ENCODE measurements around the gene KCNE4. TPM values are rescaled to one million over a fixed set of nuclear protein-coding genes. Genes with fewer than 3 reads are reported as not detected.

KCNE4 gene
- total and polyA plus RNA-seq, 9 of the 15 experiments (the other 6 are each of a cell fraction or from before 2014, with no cell fraction given) = not detected

- 11% methylated on average over 6 of the region's 12 CpGs for WGBS (ENCODE audit: insufficient coverage, low coverage, missing lambda C conversion rate)
- DNase-seq (ENCODE audit: extremely low read depth in 1 of 4, low spot score in 3 of 4) (peak; percentile 46 to 88 (median 68)), FAIRE-seq (peak; percentile 90), ATAC-seq (peak; percentile 90)
- Histone ChIP-seq H3K4me3 (no peak overlapping the region), H3K4me1 (replicated peaks in 1 of 2; ENCODE audit: control insufficient read depth in 2 of 2, insufficient read depth in 2 of 2, low read length in 2 of 2) (peaks cover 20 to 62% of the 10 kb centered on the region in 2 experiments; a peak in 4 of 5 replicates), H3K4me2 (ENCODE audit: insufficient read depth, low read length) (peak overlapping the region; percentile 57), H2AFZ (ENCODE audit: low read depth, low read length) (peak overlapping the region; percentile 70), H3K36me3 (ENCODE audit: control insufficient read depth, insufficient read depth, low read length) (no peaks in the 10 kb centered on the region), H3K9me1 (ENCODE audit: control insufficient read depth, insufficient read depth, low read length) (no peaks in the 10 kb centered on the region), H4K20me1 (replicated peaks; ENCODE audit: control insufficient read depth, insufficient read depth, low read length) (no peaks in the 10 kb centered on the region), H3K27me3 (ENCODE audit: control insufficient read depth in 2 of 2, insufficient read depth in 2 of 2, low read length in 2 of 2) (no peaks in the 10 kb centered on the region), H3K9ac (ENCODE audit: insufficient read depth in 1 of 2, low read depth in 2 of 2, low read length in 2 of 2) (peak overlapping the region; percentile 63 to 80; a peak in 3 of 4 replicates), H3K27ac (ENCODE audit: extremely low read depth, low read depth, low read length) (peak overlapping the region; percentile 83), H3K79me2 (ENCODE audit: control insufficient read depth, insufficient read depth, low read length) (no peaks in the 10 kb centered on the region), H3K9me3 (replicated peaks; ENCODE audit: control insufficient read depth, insufficient read depth, low read depth, low read length) (no peaks in the 10 kb centered on the region)
- in situ Hi-C loops (cut with MboI) = no loop called here
- ChIA-PET CTCF (ENCODE audit: low intra/inter-chr PET ratio) (no interaction called here), POLR2A (interaction anchor here (0.6 to 1.0 kb wide), 3 partner anchors 36 to 252 kb away, joined by 3 read pairs; no protein-coding TSS in a partner anchor)
- intact Hi-C loops (cut with micrococcal nuclease) = loop anchor here (5.0 kb wide), 1 partner anchor 62 kb away; no protein-coding TSS in a partner anchor
- no TSS peak for BruUV-seq (replicated peaks)
- peak; percentile 32; the same call in 1 of the 2 replicates for TF ChIP-seq ZNF175 (CRISPR knock-in tag; IDR thresholded peaks at IDR 0.05; ENCODE audit: low read depth)
- TF ChIP-seq PKNOX1 (IDR thresholded peaks at IDR 0.05) = 0 out of 2 replicates have a peak, but pooled peaks have one; percentile 7
- TF ChIP-seq STAT6 (CRISPR knock-in tag; IDR thresholded peaks at IDR 0.05) = no peak
- no peak for TF ChIP-seq PATZ1 (CRISPR knock-in tag; IDR thresholded peaks at IDR 0.05; ENCODE audit: borderline replicate concordance)
- TF ChIP-seq ZNF408 (CRISPR knock-in tag; IDR thresholded peaks at IDR 0.05; ENCODE audit: low read depth) = no peak
- TF ChIP-seq FUS (optimal IDR thresholded peaks at IDR 0.05; ENCODE audit: low read depth, low read length) = no peak
- peak; percentile 14 for TF ChIP-seq TAF9B (IDR thresholded peaks at IDR 0.05; ENCODE audit: partially characterized antibody)
- peak; percentile 78 to 86 for TF ChIP-seq FOXK2 (conservative IDR thresholded peaks at IDR 0.05 in 1 of 2, IDR thresholded peaks at IDR 0.05 in 1 of 2; ENCODE audit: low read depth in 2 of 2)
- TF ChIP-seq ZBTB11 (CRISPR knock-in tag; IDR thresholded peaks at IDR 0.05) = no peak
Measured at GRCh38 chr2:223044092-223044836, 7.7 kb upstream of the KCNE4 start.
